Neural cell (in vitro differentiated cells): ENCODE measurements around the gene ZNF618. TPM values are rescaled to one million over a fixed set of nuclear protein-coding genes. Genes with fewer than 3 reads are reported as not detected.

Source experiments
- H2AFZ ChIP-seq: fragments of 200-600, 300-800 bp; sonication (generic), shearing (Covaris generic); 2 replicates; pipeline ENCODE4 v1.6.0; 2014; ENCODE audit warnings: low read depth, mild to moderate bottlenecking, antibody characterized with exemption, low read length, moderate library complexity
- H3F3A ChIP-seq: fragments of 200-600 bp; shearing (Covaris generic); 2 replicates; pipeline ENCODE4 v1.6.1; 2016; ENCODE audit warnings: mild to moderate bottlenecking, moderate library complexity, mixed read lengths, antibody characterized with exemption, low read length; ENCODE audit not compliant: insufficient read depth, poor library complexity, severe bottlenecking
- H3K27ac ChIP-seq: fragments of 200-600, 300-800 bp; sonication (generic), shearing (Covaris generic); 2 replicates; pipeline ENCODE4 v1.5.1; 2014; ENCODE audit warnings: mild to moderate bottlenecking, low read length, moderate library complexity
- H3K27me3 ChIP-seq: fragments of 300-800, 200-600 bp; sonication (generic), shearing (Covaris generic); 2 replicates; pipeline ENCODE4 v1.6.0; 2014; ENCODE audit warnings: mild to moderate bottlenecking, low read depth, low read length, moderate library complexity; ENCODE audit not compliant: insufficient read depth
- H3K36me3 ChIP-seq: fragments of 300-800, 200-600 bp; sonication (generic), shearing (Covaris generic); 2 replicates; pipeline ENCODE4 v1.5.1; 2014; ENCODE audit warnings: mild to moderate bottlenecking, antibody characterized with exemption, low read length, moderate library complexity; ENCODE audit not compliant: insufficient read depth
- H3K4me2 ChIP-seq: fragments of 300-800, 200-600 bp; sonication (generic), shearing (Covaris generic); 2 replicates; pipeline ENCODE4 v1.6.0; 2014; ENCODE audit warnings: mild to moderate bottlenecking, low read length
- H3K4me3 ChIP-seq: fragments of 300-800, 200-600 bp; sonication (generic), shearing (Covaris generic); 2 replicates; pipeline ENCODE4 v1.5.1; 2014; ENCODE audit warnings: mild to moderate bottlenecking, low read length, moderate library complexity
- H3K79me2 ChIP-seq: fragments of 200-600 bp; shearing (Covaris generic); replicated peaks from 2 replicates; pipeline ENCODE4 v1.6.0; 2014; ENCODE audit warnings: mild to moderate bottlenecking, low read length, moderate library complexity; ENCODE audit not compliant: insufficient read depth
- H3K9ac ChIP-seq: fragments of 300-800, 200-600 bp; sonication (generic), shearing (Covaris generic); 2 replicates; pipeline ENCODE4 v1.6.1; 2016; ENCODE audit warnings: mild to moderate bottlenecking, low read length, mixed read lengths
- H3K9me2 ChIP-seq: fragments of 200-600 bp; shearing (Covaris generic); 2 replicates; pipeline ENCODE4 v1.6.1; 2016; ENCODE audit warnings: mild to moderate bottlenecking, low read length, mixed read lengths; ENCODE audit not compliant: insufficient read depth
- H3K9me3 ChIP-seq: fragments of 200-600, 300-800 bp; sonication (generic), shearing (Covaris generic); 2 replicates; pipeline ENCODE4 v1.6.1; 2016; ENCODE audit warnings: mild to moderate bottlenecking, mixed run types, low read length, moderate library complexity, mixed read lengths
- H4K20me1 ChIP-seq: fragments of 200-600 bp; shearing (Covaris generic); 2 replicates; pipeline ENCODE4 v1.6.1; 2016; ENCODE audit warnings: mild to moderate bottlenecking, mixed run types; ENCODE audit not compliant: insufficient read depth
- EP300 ChIP-seq: fragments of 450-650 bp; conservative IDR thresholded peaks from 2 replicates; pipeline ENCODE4 v1.6.1; 2014; ENCODE audit warnings: antibody characterized with exemption, mild to moderate bottlenecking, moderate library complexity; ENCODE audit not compliant: poor library complexity, severe bottlenecking
- EZH2 ChIP-seq: fragments of 200-600, 300-800 bp; shearing (Covaris generic), sonication (generic); IDR thresholded peaks from 2 replicates; pipeline ENCODE4 v1.6.1; 2014; ENCODE audit warnings: antibody characterized with exemption, low read length, borderline replicate concordance, mild to moderate bottlenecking; ENCODE audit not compliant: insufficient read depth, poor library complexity, severe bottlenecking
- MXI1 ChIP-seq: fragments of 450-650 bp; conservative IDR thresholded peaks from 2 replicates; pipeline ENCODE4 v1.6.1; 2014; ENCODE audit warnings: antibody characterized with exemption, mild to moderate bottlenecking; ENCODE audit not compliant: poor library complexity, severe bottlenecking
- POLR2AphosphoS5 ChIP-seq: IDR thresholded peaks from 2 replicates; pipeline ENCODE4 v1.6.1; 2012
- RAD21 ChIP-seq: fragments of 450-650 bp; conservative IDR thresholded peaks from 2 replicates; pipeline ENCODE4 v1.6.1; 2014; ENCODE audit warnings: antibody characterized with exemption, mild to moderate bottlenecking, moderate library complexity
- SMC3 ChIP-seq: fragments of 450-650 bp; conservative IDR thresholded peaks from 2 replicates; pipeline ENCODE4 v1.6.1; 2014; ENCODE audit warnings: antibody characterized with exemption, mild to moderate bottlenecking, moderate library complexity; ENCODE audit not compliant: poor library complexity
- TAF1 ChIP-seq: IDR thresholded peaks from 2 replicates; pipeline ENCODE4 v1.6.1; 2012; ENCODE audit warnings: low read depth
- polyA plus RNA-seq: library from polyadenylated mRNA; depleted of rRNA; stranded (reverse); fragments of >200 nt; gene quantifications from 2 replicates; pipeline ENCODE4 v1.2.3, GENCODE V29; 2014
- TF ChIP-seq, protein P1 (sequence below): fragments of 450-650 bp; IDR thresholded peaks from 2 replicates; pipeline ENCODE4 v1.5.1; 2014; ENCODE audit warnings: antibody characterized with exemption, mild to moderate bottlenecking, moderate library complexity; ENCODE audit not compliant: poor library complexity, severe bottlenecking
- TF ChIP-seq, protein P2 (sequence below): IDR thresholded peaks from 2 replicates; pipeline ENCODE4 v1.6.1; 2012; ENCODE audit warnings: borderline replicate concordance

Gene ZNF618
- polyA plus RNA-seq, 1 donor from 2014 or later = 7.1 TPM

DNA sequence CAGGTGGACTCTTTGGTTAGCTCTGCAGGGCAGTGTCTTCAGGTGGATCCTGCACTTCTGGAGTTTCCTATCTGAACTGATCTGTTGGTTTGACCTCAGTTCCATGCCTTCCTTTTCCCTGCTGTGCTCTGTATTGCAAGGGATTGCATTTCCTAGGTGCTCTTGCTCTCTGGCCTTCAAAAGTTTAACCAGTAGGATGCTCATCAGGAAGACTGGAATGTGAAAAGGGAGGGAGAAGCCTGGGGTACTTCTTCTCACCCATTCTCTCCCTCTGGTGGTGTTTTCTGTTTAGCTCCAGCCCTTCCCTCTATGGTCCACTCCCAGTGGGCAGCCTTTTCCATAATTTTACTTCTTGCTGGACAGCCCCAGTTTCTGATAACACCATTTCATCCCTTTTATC lies 78.5 kb downstream of the ZNF618 start:
- no peaks in the 10 kb centered on the region for H3K9me2 ChIP-seq
- no peaks in the 10 kb centered on the region for H3K27me3 ChIP-seq
- TF ChIP-seq MXI1 (no peak), EP300 (no peak), SMC3 (no peak), POLR2AphosphoS5 (no peak), TAF1 (no peak), EZH2 (no peak), RAD21 (no peak)
- TF ChIP-seq, protein P1, sequence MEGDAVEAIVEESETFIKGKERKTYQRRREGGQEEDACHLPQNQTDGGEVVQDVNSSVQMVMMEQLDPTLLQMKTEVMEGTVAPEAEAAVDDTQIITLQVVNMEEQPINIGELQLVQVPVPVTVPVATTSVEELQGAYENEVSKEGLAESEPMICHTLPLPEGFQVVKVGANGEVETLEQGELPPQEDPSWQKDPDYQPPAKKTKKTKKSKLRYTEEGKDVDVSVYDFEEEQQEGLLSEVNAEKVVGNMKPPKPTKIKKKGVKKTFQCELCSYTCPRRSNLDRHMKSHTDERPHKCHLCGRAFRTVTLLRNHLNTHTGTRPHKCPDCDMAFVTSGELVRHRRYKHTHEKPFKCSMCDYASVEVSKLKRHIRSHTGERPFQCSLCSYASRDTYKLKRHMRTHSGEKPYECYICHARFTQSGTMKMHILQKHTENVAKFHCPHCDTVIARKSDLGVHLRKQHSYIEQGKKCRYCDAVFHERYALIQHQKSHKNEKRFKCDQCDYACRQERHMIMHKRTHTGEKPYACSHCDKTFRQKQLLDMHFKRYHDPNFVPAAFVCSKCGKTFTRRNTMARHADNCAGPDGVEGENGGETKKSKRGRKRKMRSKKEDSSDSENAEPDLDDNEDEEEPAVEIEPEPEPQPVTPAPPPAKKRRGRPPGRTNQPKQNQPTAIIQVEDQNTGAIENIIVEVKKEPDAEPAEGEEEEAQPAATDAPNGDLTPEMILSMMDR = no peak
- TF ChIP-seq, protein P2, sequence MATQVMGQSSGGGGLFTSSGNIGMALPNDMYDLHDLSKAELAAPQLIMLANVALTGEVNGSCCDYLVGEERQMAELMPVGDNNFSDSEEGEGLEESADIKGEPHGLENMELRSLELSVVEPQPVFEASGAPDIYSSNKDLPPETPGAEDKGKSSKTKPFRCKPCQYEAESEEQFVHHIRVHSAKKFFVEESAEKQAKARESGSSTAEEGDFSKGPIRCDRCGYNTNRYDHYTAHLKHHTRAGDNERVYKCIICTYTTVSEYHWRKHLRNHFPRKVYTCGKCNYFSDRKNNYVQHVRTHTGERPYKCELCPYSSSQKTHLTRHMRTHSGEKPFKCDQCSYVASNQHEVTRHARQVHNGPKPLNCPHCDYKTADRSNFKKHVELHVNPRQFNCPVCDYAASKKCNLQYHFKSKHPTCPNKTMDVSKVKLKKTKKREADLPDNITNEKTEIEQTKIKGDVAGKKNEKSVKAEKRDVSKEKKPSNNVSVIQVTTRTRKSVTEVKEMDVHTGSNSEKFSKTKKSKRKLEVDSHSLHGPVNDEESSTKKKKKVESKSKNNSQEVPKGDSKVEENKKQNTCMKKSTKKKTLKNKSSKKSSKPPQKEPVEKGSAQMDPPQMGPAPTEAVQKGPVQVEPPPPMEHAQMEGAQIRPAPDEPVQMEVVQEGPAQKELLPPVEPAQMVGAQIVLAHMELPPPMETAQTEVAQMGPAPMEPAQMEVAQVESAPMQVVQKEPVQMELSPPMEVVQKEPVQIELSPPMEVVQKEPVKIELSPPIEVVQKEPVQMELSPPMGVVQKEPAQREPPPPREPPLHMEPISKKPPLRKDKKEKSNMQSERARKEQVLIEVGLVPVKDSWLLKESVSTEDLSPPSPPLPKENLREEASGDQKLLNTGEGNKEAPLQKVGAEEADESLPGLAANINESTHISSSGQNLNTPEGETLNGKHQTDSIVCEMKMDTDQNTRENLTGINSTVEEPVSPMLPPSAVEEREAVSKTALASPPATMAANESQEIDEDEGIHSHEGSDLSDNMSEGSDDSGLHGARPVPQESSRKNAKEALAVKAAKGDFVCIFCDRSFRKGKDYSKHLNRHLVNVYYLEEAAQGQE = no peak
- peaks cover 25% of the 10 kb centered on the region for H3K79me2 ChIP-seq
- H3K27ac ChIP-seq = no peak overlapping the region
- H2AFZ ChIP-seq = no peak overlapping the region
- H3K4me3 ChIP-seq = no peak overlapping the region
- H3K9me3 ChIP-seq = no peaks in the 10 kb centered on the region
- H3K36me3 ChIP-seq = no peaks in the 10 kb centered on the region
- no peaks in the 10 kb centered on the region for H4K20me1 ChIP-seq
- H3K4me2 ChIP-seq = no peak overlapping the region
- H3F3A ChIP-seq = no peaks in the 10 kb centered on the region
- no peak overlapping the region for H3K9ac ChIP-seq

- Histone ChIP-seq H3F3A (no peaks in the 10 kb centered on the region), H2AFZ (no peak overlapping the region), H3K36me3 (no peaks in the 10 kb centered on the region), H3K4me2 (no peak overlapping the region), H3K9me2 (no peaks in the 10 kb centered on the region), H3K79me2 (peaks cover 20% of the 10 kb centered on the region), H3K9ac (no peak overlapping the region), H3K27me3 (no peaks in the 10 kb centered on the region), H3K4me3 (no peak overlapping the region), H4K20me1 (no peaks in the 10 kb centered on the region), H3K27ac (no peak overlapping the region), H3K9me3 (no peaks in the 10 kb centered on the region)
- TF ChIP-seq POLR2AphosphoS5 (no peak), SMC3 (no peak), EZH2 (no peak), TAF1 (no peak), RAD21 (no peak), MXI1 (no peak), EP300 (no peak)
- TF ChIP-seq, protein P2 = no peak
- TF ChIP-seq, protein P1 = no peak
These were observed 79.1 kb downstream of the ZNF618 start for GRCh38 chr9:113955076-113955752.
